ENCODE measurements around the gene KHSRP.

Gene KHSRP

GRCh38 chr19:6425732-6426620 lies 1.4 kb upstream of the KHSRP start:
- no peak overlapping the region for H3K27ac ChIP-seq (ENCODE audit: low read depth, low read length)
- H2AK5ac ChIP-seq (ENCODE audit: low read length): peak overlapping the region; percentile 55
- H3K4me2 ChIP-seq (ENCODE audit: low read length): peak overlapping the region; percentile 43
- H3K9me3 ChIP-seq (ENCODE audit: insufficient read depth, low read depth, low read length): peaks cover 10% of the 10 kb centered on the region
- peak overlapping the region; percentile 49 for H4K91ac ChIP-seq (ENCODE audit: low read depth, low read length)
- H2AFZ ChIP-seq (ENCODE audit: insufficient read depth, low read length, poor library complexity): peak overlapping the region; percentile 38
- WGBS (ENCODE audit: extremely low coverage, insufficient coverage, insufficient read length): no CpG with 5 or more reads among the region's 21 CpGs
- no peak for DNase-seq
- peak overlapping the region; percentile 40 for H3K14ac ChIP-seq (ENCODE audit: low read length)
- peaks cover 15 to 19% of the 10 kb centered on the region in 2 experiments for H3K36me3 ChIP-seq (ENCODE audit: control insufficient read depth in 1 of 2, insufficient read depth in 2 of 2, low read length in 2 of 2)
- peak overlapping the region; percentile 94 for H4K8ac ChIP-seq (ENCODE audit: low read depth, low read length)
- H3K79me1 ChIP-seq (ENCODE audit: low read length): peaks cover 8% of the 10 kb centered on the region
- H2BK5ac ChIP-seq (ENCODE audit: low read depth, low read length, poor library complexity): no peak overlapping the region
- H3K23ac ChIP-seq (ENCODE audit: low read length): no peak overlapping the region
- peak overlapping the region; percentile 20 for H3K4me3 ChIP-seq (ENCODE audit: low read depth, low read length)
- H4K12ac ChIP-seq (ENCODE audit: low read depth, low read length): peak overlapping the region; percentile 88
- H2BK120ac ChIP-seq (ENCODE audit: insufficient read depth, low read length, poor library complexity): peak overlapping the region; percentile 17
- peak overlapping the region; percentile 1 for H2BK12ac ChIP-seq (ENCODE audit: low read length)
- H3K4ac ChIP-seq (ENCODE audit: low read depth, low read length): no peak overlapping the region
- H3K27me3 ChIP-seq (ENCODE audit: insufficient read depth, low read length): no peaks in the 10 kb centered on the region
- no peak overlapping the region for H3K9ac ChIP-seq (ENCODE audit: low read length)
- peaks cover 30% of the 10 kb centered on the region for H3K79me2 ChIP-seq (ENCODE audit: control insufficient read depth, insufficient read depth, low read length, poor library complexity)
- H3K4me1 ChIP-seq (ENCODE audit: control insufficient read depth in 1 of 2, insufficient read depth in 2 of 2, low read length in 2 of 2): peaks cover 6 to 10% of the 10 kb centered on the region in 2 experiments
- H3K18ac ChIP-seq (ENCODE audit: low read length): peak overlapping the region; percentile 23

DNA sequence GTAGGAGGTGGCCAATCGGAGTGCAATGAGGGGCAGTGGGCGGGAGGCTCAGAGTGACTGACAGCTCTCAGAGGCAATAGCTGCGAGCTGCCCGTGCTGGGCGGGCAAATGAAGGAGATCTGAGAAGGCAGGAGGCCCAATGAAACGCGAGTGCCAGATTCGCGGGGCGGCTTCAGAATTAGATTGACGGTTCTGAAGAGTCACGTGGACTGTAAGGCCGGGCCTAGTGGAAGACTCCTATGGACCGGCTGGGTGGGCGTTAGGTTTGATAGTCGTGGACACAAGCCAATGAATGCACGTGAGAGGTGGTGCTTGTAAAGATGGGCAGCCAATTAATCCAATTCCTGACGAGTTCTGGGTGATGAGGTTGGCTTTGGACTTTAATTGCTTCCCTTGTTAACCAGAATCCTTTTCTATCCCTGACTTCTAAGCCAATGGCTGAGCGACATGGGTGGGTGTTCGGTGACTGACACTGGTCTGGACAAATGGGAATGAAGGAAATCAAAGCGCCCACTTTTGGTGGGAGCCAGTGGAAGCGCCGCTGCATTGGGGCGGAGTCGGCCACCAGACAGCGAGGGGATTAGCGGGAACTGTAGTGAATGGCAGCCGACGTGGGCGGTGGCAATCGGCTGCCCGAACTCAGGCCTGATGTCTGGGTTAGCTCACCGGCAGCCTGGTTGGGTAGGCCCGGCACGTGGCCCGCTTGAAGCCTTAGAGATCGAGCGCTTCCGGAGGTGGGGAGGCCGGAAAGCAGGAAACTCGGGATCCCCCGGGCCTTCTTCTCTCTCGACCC lies 524 bp upstream of the KHSRP start:
- Histone ChIP-seq H3K79me1 (ENCODE audit: low read length) (peaks cover 8% of the 10 kb centered on the region), H2BK12ac (ENCODE audit: low read length) (no peak overlapping the region), H3K36me3 (ENCODE audit: control insufficient read depth in 1 of 2, insufficient read depth in 2 of 2, low read length in 2 of 2) (peaks cover 24 to 27% of the 10 kb centered on the region in 2 experiments), H2AFZ (ENCODE audit: insufficient read depth, low read length, poor library complexity) (peak overlapping the region; percentile 38), H4K8ac (ENCODE audit: low read depth, low read length) (peak overlapping the region; percentile 94), H3K9ac (ENCODE audit: low read length) (no peak overlapping the region), H3K27me3 (ENCODE audit: insufficient read depth, low read length) (no peaks in the 10 kb centered on the region), H3K79me2 (ENCODE audit: control insufficient read depth, insufficient read depth, low read length, poor library complexity) (peaks cover 35% of the 10 kb centered on the region), H4K91ac (ENCODE audit: low read depth, low read length) (peak overlapping the region; percentile 49), H3K9me3 (ENCODE audit: insufficient read depth, low read depth, low read length) (peaks cover 10% of the 10 kb centered on the region), H3K4ac (ENCODE audit: low read depth, low read length) (no peak overlapping the region), H3K18ac (ENCODE audit: low read length) (peak overlapping the region; percentile 23), H3K23ac (ENCODE audit: low read length) (no peak overlapping the region), H3K4me1 (ENCODE audit: control insufficient read depth in 1 of 2, insufficient read depth in 2 of 2, low read length in 2 of 2) (peaks cover 6 to 10% of the 10 kb centered on the region in 2 experiments), H3K4me3 (ENCODE audit: low read depth, low read length) (no peak overlapping the region), H2BK120ac (ENCODE audit: insufficient read depth, low read length, poor library complexity) (peak overlapping the region; percentile 17), H3K27ac (ENCODE audit: low read depth, low read length) (no peak overlapping the region), H3K14ac (ENCODE audit: low read length) (peak overlapping the region; percentile 40), H3K4me2 (ENCODE audit: low read length) (peak overlapping the region; percentile 43), H2AK5ac (ENCODE audit: low read length) (no peak overlapping the region), H2BK5ac (ENCODE audit: low read depth, low read length, poor library complexity) (no peak overlapping the region), H4K12ac (ENCODE audit: low read depth, low read length) (peak overlapping the region; percentile 88)
- DNase-seq: peak; percentile 100
- WGBS (ENCODE audit: extremely low coverage, insufficient coverage, insufficient read length): no CpG with 5 or more reads among the region's 43 CpGs

DNA sequence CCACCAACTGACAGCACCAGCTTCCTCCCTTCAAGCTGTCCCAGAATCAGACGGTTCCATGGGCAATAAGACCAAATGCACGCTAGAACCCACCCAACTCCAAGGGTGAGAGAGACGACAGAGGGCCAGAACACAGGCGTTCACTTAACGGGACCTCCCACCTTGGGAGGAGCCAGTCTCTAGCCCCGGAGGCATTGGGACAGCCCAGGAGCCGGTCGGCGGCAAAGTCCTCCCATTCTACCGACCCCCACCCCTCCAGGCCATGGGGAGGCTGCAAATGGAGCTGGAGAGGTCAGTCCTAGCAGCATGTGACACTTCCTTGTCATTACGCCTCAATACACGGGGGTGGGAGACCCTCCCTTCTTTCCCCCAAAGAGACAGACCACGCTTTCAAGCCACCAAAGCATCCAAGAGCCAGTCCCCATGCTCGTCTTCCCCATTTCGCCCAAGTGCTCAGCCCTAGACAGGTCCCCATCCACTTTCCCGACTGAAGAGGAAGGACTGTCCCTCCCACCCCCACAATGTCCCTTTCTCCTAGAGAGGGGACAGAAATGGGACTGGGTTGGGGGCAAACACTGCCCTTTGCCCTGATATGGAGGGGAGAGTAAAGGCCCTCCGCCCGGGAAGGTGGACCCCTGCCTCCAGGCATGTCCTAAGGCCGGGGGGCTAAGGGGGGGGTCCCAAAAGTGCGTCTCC lies 964 bp downstream of the KHSRP start:
- no CpG with 5 or more reads among the region's 20 CpGs for WGBS (ENCODE audit: extremely low coverage, insufficient coverage, insufficient read length)

More for the DNA sequence above, 964 bp downstream of the KHSRP start:
- H2AK5ac ChIP-seq (ENCODE audit: low read length): peak overlapping the region; percentile 80
- peak overlapping the region; percentile 40 for H3K18ac ChIP-seq (ENCODE audit: low read length)
- H2BK5ac ChIP-seq (ENCODE audit: low read depth, low read length, poor library complexity): peak overlapping the region; percentile 80
- H3K14ac ChIP-seq (ENCODE audit: low read length): peak overlapping the region; percentile 59
- peak overlapping the region; percentile 97 for H3K4ac ChIP-seq (ENCODE audit: low read depth, low read length)
- H3K4me1 ChIP-seq (ENCODE audit: control insufficient read depth in 1 of 2, insufficient read depth in 2 of 2, low read length in 2 of 2): peaks cover 6 to 10% of the 10 kb centered on the region in 2 experiments
- H3K27me3 ChIP-seq (ENCODE audit: insufficient read depth, low read length): no peaks in the 10 kb centered on the region
- H4K8ac ChIP-seq (ENCODE audit: low read depth, low read length): peak overlapping the region; percentile 59
- peak overlapping the region; percentile 83 for H4K91ac ChIP-seq (ENCODE audit: low read depth, low read length)
- no peak overlapping the region for H2BK12ac ChIP-seq (ENCODE audit: low read length)
- H3K27ac ChIP-seq (ENCODE audit: low read depth, low read length): peak overlapping the region; percentile 66
- peaks cover 8% of the 10 kb centered on the region for H3K79me1 ChIP-seq (ENCODE audit: low read length)
- peak overlapping the region; percentile 53 for H2BK120ac ChIP-seq (ENCODE audit: insufficient read depth, low read length, poor library complexity)
- peak overlapping the region; percentile 82 for H3K9ac ChIP-seq (ENCODE audit: low read length)
- H4K12ac ChIP-seq (ENCODE audit: low read depth, low read length): peak overlapping the region; percentile 31
- H3K4me2 ChIP-seq (ENCODE audit: low read length): peak overlapping the region; percentile 97
- no peak overlapping the region for H3K23ac ChIP-seq (ENCODE audit: low read length)
- peak overlapping the region; percentile 88 for H3K4me3 ChIP-seq (ENCODE audit: low read depth, low read length)
- peaks cover 10% of the 10 kb centered on the region for H3K9me3 ChIP-seq (ENCODE audit: insufficient read depth, low read depth, low read length)
- H3K36me3 ChIP-seq (ENCODE audit: control insufficient read depth in 1 of 2, insufficient read depth in 2 of 2, low read length in 2 of 2): peaks cover 39 to 42% of the 10 kb centered on the region in 2 experiments
- peak; percentile 56 to 65 for DNase-seq
- H3K79me2 ChIP-seq (ENCODE audit: control insufficient read depth, insufficient read depth, low read length, poor library complexity): peaks cover 35% of the 10 kb centered on the region
- peak overlapping the region; percentile 30 for H2AFZ ChIP-seq (ENCODE audit: insufficient read depth, low read length, poor library complexity)
